Adipocyte (in vitro differentiated cells): Measurements from ENCODE around the gene TTYH3.

Source experiments
- DNase-seq: peaks from one replicate; pipeline ENCODE4 v3.0.0-alpha.2; 2015; ENCODE audit warnings: low read depth
- H3K27me3 ChIP-seq: replicated peaks from 2 replicates; pipeline ENCODE4 v1.7.0; 2013; ENCODE audit warnings: mild to moderate bottlenecking, low read length, moderate library complexity; ENCODE audit not compliant: control insufficient read depth, insufficient read depth
- H3K36me3 ChIP-seq: 2 replicates; pipeline ENCODE4 v1.7.0; 2013; ENCODE audit warnings: low read length, mild to moderate bottlenecking, moderate library complexity; ENCODE audit not compliant: control insufficient read depth, insufficient read depth, severe bottlenecking
- H3K4me1 ChIP-seq: 2 replicates; pipeline ENCODE4 v1.7.0; 2013; ENCODE audit warnings: mild to moderate bottlenecking, low read length, moderate library complexity; ENCODE audit not compliant: control insufficient read depth, insufficient read depth
- H3K4me3 ChIP-seq: 2 replicates; pipeline ENCODE4 v1.7.0; 2013; ENCODE audit warnings: mild to moderate bottlenecking, low read length, moderate library complexity
- H3K9ac ChIP-seq: 2 replicates; pipeline ENCODE4 v1.7.0; 2013; ENCODE audit warnings: mild to moderate bottlenecking, low read length, moderate library complexity
- H3K9me3 ChIP-seq: 2 replicates; pipeline ENCODE4 v1.7.0; 2013; ENCODE audit warnings: mild to moderate bottlenecking, low read length, moderate library complexity; ENCODE audit not compliant: control insufficient read depth

The TTYH3 gene

DNA sequence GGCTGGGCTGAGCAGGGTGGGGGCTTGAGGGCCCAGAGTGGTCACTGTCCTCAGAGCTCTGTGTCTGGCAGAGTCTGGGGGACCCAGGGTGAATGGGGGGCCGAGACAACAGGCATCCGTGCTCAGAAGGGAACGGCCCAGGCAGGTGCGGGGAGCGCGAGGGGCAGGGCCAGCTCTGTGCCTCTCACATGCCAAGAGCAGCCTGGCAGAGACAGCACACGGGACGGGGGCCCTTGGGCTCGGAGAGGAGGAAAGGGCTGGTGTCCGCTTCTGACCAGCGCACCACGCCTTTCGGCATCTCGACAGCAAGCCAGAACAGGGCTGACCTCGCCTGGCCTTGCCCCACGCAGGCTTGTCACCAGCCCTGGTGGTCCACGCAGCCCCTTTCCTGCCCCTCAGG is 69.6 kb downstream of the TTYH3 start:
- Histone ChIP-seq H3K36me3 (no peaks in the 10 kb centered on the region), H3K4me1 (peaks cover 4% of the 10 kb centered on the region), H3K4me3 (no peak overlapping the region), H3K9ac (peak overlapping the region; percentile 18), H3K9me3 (no peaks in the 10 kb centered on the region), H3K27me3 (peaks cover 3% of the 10 kb centered on the region)
- DNase-seq, result no peak

DNA sequence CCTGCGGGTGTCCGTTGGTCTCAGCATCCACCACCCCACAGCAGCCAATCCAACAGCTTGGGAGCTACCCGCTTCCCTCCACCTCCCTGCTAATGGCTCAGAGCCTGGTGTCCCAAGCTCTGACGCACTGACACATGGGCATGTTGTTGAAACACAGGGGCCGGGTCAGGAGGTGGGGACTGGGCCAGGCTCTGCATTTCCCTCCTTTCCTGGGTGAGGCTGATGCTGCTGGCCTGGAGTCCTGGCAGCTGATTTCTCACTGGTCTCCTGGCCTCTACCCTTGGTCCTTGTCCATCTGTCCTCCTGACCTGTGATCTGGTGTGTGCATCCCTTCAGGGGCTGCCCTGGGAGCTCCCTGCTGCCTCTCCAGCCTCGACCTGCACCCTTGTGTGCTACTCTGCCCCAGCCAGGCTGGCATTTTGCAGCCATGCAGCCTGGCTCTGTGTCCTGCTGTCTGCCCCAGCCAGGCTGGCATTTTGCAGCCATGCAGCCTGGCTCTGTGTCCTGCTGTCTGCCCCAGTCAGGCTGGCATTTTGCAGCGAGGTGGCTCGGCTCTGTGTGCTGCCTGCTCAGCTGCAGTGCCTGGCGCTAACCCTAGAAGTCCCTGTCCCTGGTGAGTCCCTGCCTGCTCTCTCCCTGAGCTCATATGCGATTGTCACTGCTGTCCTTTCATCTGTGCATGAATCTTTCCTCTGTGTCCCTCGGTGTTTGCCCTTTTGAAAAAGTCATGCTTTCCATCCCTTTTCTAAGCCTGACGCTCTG is 70.2 kb downstream of the TTYH3 start:
- Histone ChIP-seq H3K9me3 (no peaks in the 10 kb centered on the region), H3K36me3 (no peaks in the 10 kb centered on the region), H3K27me3 (peaks cover 3% of the 10 kb centered on the region), H3K4me1 (peaks cover 4% of the 10 kb centered on the region), H3K4me3 (no peak overlapping the region), H3K9ac (peak overlapping the region; percentile 18)
- DNase-seq, result no peak

DNA sequence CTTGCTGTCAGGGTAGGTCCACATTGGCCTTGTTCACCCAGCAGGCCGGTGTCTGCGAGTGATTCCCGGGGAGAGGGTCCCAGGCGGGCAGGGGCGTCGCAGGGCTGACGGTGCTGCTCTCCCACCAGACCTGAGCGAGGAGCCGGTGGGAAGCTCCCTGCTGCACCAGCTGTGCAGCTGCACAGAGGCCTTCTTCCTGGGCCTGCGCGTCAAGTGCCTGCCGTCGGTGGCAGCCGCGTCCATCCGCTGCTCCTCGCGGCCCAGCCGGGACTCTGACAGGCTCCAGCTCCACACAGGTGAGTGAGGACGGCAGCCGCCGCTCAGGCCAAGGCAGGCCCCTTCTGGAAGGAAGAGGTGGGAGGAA is 70.8 kb downstream of the TTYH3 start:
- Histone ChIP-seq H3K4me3 (no peak overlapping the region), H3K4me1 (peaks cover 4% of the 10 kb centered on the region), H3K9ac (no peak overlapping the region), H3K36me3 (no peaks in the 10 kb centered on the region), H3K27me3 (peaks cover 3% of the 10 kb centered on the region), H3K9me3 (no peaks in the 10 kb centered on the region)
- no peak for DNase-seq

DNA sequence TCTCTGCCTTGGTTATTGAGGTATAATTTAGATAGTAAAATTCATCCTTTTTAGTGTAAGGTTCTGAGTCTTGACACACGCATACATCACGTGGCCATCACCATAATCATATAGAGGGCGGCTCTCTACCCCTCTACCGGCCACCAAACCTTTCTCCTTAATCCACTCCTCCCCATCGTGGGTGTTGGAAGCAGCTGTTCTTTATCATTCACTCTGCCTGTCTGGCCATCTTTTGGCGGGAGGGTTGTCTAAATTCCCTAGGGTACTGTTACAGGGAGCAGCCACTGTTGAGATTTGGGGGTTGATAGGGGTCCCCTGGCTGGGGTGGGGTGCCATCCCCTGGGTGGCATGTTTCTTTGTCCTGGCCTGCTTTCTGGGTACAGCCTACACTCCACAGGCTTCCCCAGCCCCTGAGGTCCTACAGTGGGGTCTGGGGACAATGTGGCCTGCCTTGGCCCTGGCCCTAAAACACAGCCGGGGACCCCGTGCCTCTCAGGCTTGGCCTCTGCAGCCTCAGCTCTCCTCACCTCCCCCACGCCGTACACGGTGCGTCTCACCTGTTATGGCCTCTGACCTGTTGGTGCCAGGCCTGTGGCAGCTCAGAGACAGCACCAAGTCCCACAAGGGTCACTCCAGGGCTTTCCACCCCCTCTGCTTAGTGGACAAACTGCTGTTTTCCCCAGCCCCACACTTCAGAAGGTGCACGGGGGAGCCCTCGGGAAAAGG is 73.7 kb downstream of the TTYH3 start:
- no peak for DNase-seq
- Histone ChIP-seq H3K9me3 (no peaks in the 10 kb centered on the region), H3K9ac (no peak overlapping the region), H3K4me3 (no peak overlapping the region), H3K36me3 (no peaks in the 10 kb centered on the region), H3K27me3 (no peaks in the 10 kb centered on the region), H3K4me1 (peaks cover 12% of the 10 kb centered on the region)

DNA sequence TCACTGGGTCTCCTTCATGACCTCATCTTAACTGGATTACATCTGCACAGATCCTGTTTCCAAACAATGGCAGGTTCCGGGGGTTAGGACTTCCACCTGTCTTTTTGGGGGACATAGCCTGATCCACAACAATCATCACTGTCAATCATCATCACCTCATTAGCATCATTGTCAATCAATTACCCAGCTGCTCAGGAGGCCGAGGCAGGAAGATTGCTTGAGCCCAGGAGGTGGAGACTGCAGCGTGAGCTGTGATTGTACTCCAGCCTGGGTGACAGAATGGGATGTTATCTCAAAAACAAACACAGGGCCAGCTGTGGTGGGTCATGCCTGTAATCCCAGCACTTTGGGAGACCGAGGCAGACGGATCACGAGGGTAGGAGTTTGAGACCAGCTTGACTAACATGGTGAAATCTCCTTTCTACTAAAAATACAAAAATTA is 74.9 kb downstream of the TTYH3 start:
- no peaks in the 10 kb centered on the region for H3K27me3 ChIP-seq

DNA sequence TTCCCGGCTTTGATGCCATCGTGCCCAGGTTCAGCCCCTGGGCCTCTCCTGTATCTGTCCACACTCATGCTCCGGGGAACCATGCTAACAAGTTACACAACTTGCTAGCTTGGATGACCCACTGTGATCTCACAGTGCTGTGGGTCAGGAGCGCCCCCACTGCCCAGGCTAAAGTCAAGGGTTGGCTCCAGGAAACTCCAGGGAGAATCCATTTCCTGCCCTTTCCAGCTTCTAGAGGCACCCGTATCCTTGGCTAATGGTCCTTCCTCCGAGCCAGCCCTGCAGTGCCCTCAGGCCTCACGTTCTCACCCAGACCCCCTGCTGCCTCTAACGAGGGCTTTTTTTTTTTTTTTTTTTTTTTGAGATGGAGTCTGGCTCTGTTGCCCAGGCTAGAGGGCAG is 75.7 kb downstream of the TTYH3 start:
- no peaks in the 10 kb centered on the region for H3K9me3 ChIP-seq
- H3K36me3 ChIP-seq, result no peaks in the 10 kb centered on the region
- no peaks in the 10 kb centered on the region for H3K27me3 ChIP-seq
- DNase-seq, result no peak
- no peak overlapping the region for H3K4me3 ChIP-seq
- no peak overlapping the region for H3K9ac ChIP-seq
- peaks cover 8% of the 10 kb centered on the region for H3K4me1 ChIP-seq

More for the DNA sequence above, 74.9 kb downstream of the TTYH3 start:
- Histone ChIP-seq H3K9ac (no peak overlapping the region), H3K4me3 (no peak overlapping the region), H3K9me3 (no peaks in the 10 kb centered on the region), H3K4me1 (peaks cover 12% of the 10 kb centered on the region), H3K36me3 (no peaks in the 10 kb centered on the region)
- DNase-seq, result no peak

DNA sequence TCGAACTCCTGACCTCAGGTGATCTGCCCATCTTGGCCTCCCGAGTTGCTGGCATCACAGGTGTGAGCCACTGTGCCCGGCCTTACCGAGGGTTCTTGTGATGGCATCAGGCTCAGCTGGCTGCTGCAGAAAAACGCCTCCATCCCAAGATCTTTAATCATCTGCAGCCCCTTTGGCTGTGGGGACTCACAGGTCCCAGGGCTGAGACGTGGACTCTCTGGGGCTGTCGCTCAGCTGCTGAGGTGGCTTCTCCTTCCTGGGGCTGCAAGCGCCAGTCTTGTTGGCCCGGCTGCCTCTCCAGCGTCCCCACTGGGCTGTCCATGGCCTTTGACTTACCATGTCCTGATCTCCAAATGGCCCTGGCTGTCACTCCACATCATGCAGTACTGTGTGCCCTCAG is 76.3 kb downstream of the TTYH3 start:
- Histone ChIP-seq H3K27me3 (no peaks in the 10 kb centered on the region), H3K4me3 (no peak overlapping the region), H3K9ac (no peak overlapping the region), H3K36me3 (no peaks in the 10 kb centered on the region), H3K9me3 (no peaks in the 10 kb centered on the region), H3K4me1 (peaks cover 8% of the 10 kb centered on the region)
- DNase-seq, result no peak

DNA sequence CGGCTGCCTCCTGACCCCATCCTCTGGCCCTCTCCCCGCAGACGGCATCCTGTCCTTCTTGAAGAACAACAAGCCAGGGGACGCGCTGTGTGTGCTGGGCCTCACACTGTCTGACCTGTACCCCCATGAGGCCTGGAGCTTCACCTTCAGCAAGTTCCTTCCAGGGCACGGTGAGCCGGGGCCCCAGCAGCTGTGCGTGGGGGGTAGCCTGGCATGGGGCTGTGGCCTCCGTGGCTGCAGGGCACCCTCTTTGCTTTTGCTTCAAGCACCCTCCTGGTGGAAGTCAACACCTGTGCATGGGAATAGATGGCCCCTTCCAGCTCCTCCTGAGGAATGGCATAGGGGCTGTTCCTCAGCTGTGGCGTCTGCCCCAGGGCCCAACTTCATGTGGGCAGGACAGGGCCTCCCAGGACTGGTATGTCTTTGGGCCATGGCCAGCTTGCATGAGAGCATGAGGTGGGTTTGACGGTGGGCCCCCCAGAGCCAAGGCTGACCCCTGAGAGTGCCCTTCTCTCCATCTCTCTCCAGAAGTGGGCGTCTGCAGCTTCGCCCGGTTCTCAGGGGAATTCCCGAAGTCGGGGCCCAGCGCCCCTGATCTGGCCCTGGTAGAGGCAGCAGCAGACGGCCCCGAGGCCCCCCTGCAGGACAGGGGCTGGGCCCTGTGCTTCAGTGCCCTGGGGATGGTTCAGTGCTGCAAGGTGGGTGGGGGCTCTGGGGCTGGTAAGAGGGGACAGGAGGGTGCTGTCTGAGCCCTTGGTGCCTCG is 76.9 kb downstream of the TTYH3 start:
- Histone ChIP-seq H3K9ac (no peak overlapping the region), H3K36me3 (no peaks in the 10 kb centered on the region), H3K27me3 (no peaks in the 10 kb centered on the region), H3K4me3 (no peak overlapping the region), H3K4me1 (peaks cover 8% of the 10 kb centered on the region), H3K9me3 (no peaks in the 10 kb centered on the region)
- DNase-seq, result no peak

DNA sequence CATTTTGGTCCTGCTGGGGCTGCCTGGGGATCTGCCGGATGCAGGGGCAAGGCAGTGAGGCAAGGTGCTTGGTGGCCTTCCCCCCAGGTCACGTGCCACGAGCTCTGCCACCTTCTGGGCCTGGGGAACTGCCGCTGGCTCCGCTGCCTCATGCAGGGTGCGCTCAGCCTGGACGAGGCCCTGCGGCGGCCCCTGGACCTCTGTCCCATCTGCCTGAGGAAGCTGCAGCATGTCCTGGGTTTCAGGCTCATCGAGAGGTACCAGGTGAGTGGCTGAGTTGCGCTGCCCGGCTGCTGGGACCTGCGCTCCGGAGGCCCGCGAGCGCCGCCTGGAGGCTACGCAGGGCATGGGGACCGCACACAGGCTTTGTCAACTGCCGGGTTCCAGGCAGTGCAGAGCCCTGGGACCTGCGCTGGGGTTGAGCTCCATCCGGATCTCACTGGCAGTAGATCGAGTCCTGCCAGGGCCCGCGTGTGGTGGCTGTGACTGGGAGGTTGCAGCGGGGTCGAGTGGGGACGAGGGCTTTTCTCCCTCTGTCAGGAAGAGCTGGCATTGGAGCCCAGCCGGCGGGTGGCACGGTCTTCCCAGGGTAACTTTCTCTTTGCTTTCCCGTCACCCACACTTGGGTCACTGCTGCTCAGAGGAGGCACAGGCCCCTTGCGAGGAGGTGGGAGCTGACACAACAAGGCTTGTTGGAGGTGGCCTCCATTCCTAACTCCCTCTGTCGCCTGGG is 77.9 kb downstream of the TTYH3 start:
- no peaks in the 10 kb centered on the region for H3K36me3 ChIP-seq
- peak overlapping the region; percentile 66 for H3K9ac ChIP-seq
- DNase-seq, result peak; percentile 51
- H3K4me3 ChIP-seq, result peak overlapping the region; percentile 71
- H3K9me3 ChIP-seq, result no peaks in the 10 kb centered on the region
- peaks cover 8% of the 10 kb centered on the region for H3K4me1 ChIP-seq
- no peaks in the 10 kb centered on the region for H3K27me3 ChIP-seq

DNA sequence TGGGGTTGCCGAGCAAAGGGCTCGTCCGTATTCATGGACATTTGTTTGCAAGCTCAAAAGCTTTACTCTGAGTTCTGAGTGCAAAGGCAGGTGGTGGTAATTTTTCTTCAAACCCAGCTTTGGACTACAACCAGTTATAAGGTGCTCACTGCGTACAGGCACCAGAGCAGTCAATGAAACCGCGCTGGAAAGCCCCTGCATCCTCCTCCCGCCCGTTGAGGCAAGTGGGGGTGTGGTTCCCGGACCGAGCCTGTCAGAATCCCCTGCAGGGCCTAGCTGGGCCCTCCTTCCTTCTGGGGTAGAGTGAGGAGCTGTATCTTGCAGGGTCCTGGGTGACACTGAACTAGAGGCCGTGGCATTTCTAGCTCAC is 78.5 kb downstream of the TTYH3 start:
- H3K9ac ChIP-seq, result peak overlapping the region; percentile 66
- no peaks in the 10 kb centered on the region for H3K9me3 ChIP-seq
- peak overlapping the region; percentile 71 for H3K4me3 ChIP-seq
- H3K27me3 ChIP-seq, result no peaks in the 10 kb centered on the region
- H3K36me3 ChIP-seq, result no peaks in the 10 kb centered on the region
- DNase-seq, result no peak
- H3K4me1 ChIP-seq, result peaks cover 8% of the 10 kb centered on the region
